ENCODE results near the gene CCDC172.

Gene CCDC172

DNA sequence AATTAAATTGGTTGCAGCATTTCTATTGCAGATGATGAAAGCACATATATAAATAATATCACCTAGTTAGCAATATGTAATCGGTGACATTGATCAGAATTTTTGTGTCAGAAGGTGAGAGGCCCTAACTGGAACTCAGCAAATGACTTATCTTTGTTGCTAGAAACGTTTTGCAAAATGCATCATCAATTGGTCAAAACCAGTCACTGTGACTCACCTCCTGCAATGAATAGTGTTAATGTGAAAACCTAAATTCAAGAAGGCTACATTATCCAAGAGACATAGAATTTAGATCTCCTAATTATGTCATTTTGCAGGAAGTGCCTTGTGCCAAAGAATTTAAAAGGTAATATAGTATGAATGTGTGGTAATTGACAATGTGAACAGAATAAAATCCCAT is 93.6 kb downstream of the CCDC172 start:
- Histone ChIP-seq H3K27me3 (ENCODE audit: low read length) (no peaks in the 10 kb centered on the region), H3F3A (ENCODE audit: insufficient read depth) (no peaks in the 10 kb centered on the region), H3K4me3 (ENCODE audit: insufficient read depth, low read length, poor library complexity, severe bottlenecking) (no peak overlapping the region), H2AFZ (ENCODE audit: low read depth, low read length, severe bottlenecking) (no peak overlapping the region), H3K9me2 (replicated peaks; ENCODE audit: insufficient read depth, low read length) (no peaks in the 10 kb centered on the region), H3K36me3 (ENCODE audit: low read length) (no peaks in the 10 kb centered on the region), H4K20me1 (ENCODE audit: low read depth, low read length) (no peaks in the 10 kb centered on the region), H3K9me3 (ENCODE audit: insufficient read depth, low read length) (no peaks in the 10 kb centered on the region), H3K79me2 (ENCODE audit: insufficient read depth, low read length) (no peaks in the 10 kb centered on the region), H3K9ac (ENCODE audit: low read length) (no peak overlapping the region), H3K4me2 (ENCODE audit: low read depth, low read length, poor library complexity, severe bottlenecking) (no peak overlapping the region), H3K27ac (ENCODE audit: low read depth, low read length) (no peak overlapping the region)
- TF ChIP-seq, protein P1, sequence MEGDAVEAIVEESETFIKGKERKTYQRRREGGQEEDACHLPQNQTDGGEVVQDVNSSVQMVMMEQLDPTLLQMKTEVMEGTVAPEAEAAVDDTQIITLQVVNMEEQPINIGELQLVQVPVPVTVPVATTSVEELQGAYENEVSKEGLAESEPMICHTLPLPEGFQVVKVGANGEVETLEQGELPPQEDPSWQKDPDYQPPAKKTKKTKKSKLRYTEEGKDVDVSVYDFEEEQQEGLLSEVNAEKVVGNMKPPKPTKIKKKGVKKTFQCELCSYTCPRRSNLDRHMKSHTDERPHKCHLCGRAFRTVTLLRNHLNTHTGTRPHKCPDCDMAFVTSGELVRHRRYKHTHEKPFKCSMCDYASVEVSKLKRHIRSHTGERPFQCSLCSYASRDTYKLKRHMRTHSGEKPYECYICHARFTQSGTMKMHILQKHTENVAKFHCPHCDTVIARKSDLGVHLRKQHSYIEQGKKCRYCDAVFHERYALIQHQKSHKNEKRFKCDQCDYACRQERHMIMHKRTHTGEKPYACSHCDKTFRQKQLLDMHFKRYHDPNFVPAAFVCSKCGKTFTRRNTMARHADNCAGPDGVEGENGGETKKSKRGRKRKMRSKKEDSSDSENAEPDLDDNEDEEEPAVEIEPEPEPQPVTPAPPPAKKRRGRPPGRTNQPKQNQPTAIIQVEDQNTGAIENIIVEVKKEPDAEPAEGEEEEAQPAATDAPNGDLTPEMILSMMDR (IDR thresholded peaks at IDR 0.05; ENCODE audit: insufficient read depth, low read length, poor library complexity, severe bottlenecking), result no peak
- TF ChIP-seq EZH2phosphoT487 (conservative IDR thresholded peaks at IDR 0.05; ENCODE audit: low read length), result no peak

DNA sequence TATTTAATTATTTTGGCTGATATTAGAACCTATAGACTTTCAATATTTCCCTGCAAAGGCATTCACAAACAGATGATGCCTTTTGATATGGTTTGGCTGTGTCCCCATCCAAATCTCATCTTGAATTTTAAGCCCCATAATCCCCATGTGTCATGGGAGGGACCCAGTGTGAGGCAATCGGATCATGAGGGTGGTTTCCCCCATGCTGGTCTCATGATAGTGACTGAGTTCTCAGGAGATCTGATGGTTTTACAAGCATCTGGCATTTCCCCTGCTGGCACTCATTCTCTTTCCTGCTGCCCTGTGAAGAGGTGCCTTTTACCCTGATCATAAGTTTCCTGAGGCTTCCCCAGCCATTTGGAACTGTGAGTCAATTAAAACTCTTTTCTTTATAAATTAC is 94.1 kb downstream of the CCDC172 start:
- H3K27me3 ChIP-seq (ENCODE audit: low read length), result no peaks in the 10 kb centered on the region
- no peaks in the 10 kb centered on the region for H4K20me1 ChIP-seq (ENCODE audit: low read depth, low read length)
- no peak overlapping the region for H3K4me3 ChIP-seq (ENCODE audit: insufficient read depth, low read length, poor library complexity, severe bottlenecking)
- no peak overlapping the region for H2AFZ ChIP-seq (ENCODE audit: low read depth, low read length, severe bottlenecking)
- TF ChIP-seq, protein P1 (IDR thresholded peaks at IDR 0.05; ENCODE audit: insufficient read depth, low read length, poor library complexity, severe bottlenecking), result no peak
- H3K9ac ChIP-seq (ENCODE audit: low read length), result no peak overlapping the region
- no peaks in the 10 kb centered on the region for H3F3A ChIP-seq (ENCODE audit: insufficient read depth)
- no peak overlapping the region for H3K4me2 ChIP-seq (ENCODE audit: low read depth, low read length, poor library complexity, severe bottlenecking)
- H3K9me2 ChIP-seq (replicated peaks; ENCODE audit: insufficient read depth, low read length), result no peaks in the 10 kb centered on the region
- H3K9me3 ChIP-seq (ENCODE audit: insufficient read depth, low read length), result no peaks in the 10 kb centered on the region
- no peaks in the 10 kb centered on the region for H3K79me2 ChIP-seq (ENCODE audit: insufficient read depth, low read length)
- no peaks in the 10 kb centered on the region for H3K36me3 ChIP-seq (ENCODE audit: low read length)
- H3K27ac ChIP-seq (ENCODE audit: low read depth, low read length), result no peak overlapping the region

DNA sequence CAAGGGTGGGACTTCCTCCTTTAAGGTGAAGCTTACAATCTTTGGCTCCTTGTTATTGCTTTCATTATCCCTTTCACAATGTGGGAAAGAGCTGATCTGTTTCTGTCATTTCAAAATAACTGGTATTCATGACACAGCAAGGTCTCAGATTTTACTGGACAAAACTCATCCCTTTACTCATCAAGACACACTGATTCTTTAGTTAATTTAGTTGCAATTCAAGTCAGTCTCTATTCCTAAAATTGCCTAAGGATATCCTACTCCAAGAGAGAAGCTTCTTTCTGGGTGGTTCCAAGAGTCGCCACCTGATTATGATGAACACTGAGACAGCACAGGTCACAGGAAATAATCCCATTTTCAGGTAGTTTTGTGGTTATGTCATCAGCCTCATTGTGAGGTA is 97.6 kb downstream of the CCDC172 start:
- no peaks in the 10 kb centered on the region for H3K36me3 ChIP-seq (ENCODE audit: low read length)
- H3K79me2 ChIP-seq (ENCODE audit: insufficient read depth, low read length), result no peaks in the 10 kb centered on the region
- H3K9me2 ChIP-seq (replicated peaks; ENCODE audit: insufficient read depth, low read length), result no peaks in the 10 kb centered on the region
- H3K9ac ChIP-seq (ENCODE audit: low read length), result no peak overlapping the region
- no peak overlapping the region for H3K4me3 ChIP-seq (ENCODE audit: insufficient read depth, low read length, poor library complexity, severe bottlenecking)
- no peak overlapping the region for H3K4me2 ChIP-seq (ENCODE audit: low read depth, low read length, poor library complexity, severe bottlenecking)
- H3K9me3 ChIP-seq (ENCODE audit: insufficient read depth, low read length), result no peaks in the 10 kb centered on the region
- H4K20me1 ChIP-seq (ENCODE audit: low read depth, low read length), result no peaks in the 10 kb centered on the region
- TF ChIP-seq, protein P1 (IDR thresholded peaks at IDR 0.05; ENCODE audit: insufficient read depth, low read length, poor library complexity, severe bottlenecking), result no peak
- TF ChIP-seq EZH2phosphoT487 (conservative IDR thresholded peaks at IDR 0.05; ENCODE audit: low read length), result no peak
- H3K27me3 ChIP-seq (ENCODE audit: low read length), result no peaks in the 10 kb centered on the region
- H2AFZ ChIP-seq (ENCODE audit: low read depth, low read length, severe bottlenecking), result no peak overlapping the region
- no peak overlapping the region for H3K27ac ChIP-seq (ENCODE audit: low read depth, low read length)
- no peaks in the 10 kb centered on the region for H3F3A ChIP-seq (ENCODE audit: insufficient read depth)

DNA sequence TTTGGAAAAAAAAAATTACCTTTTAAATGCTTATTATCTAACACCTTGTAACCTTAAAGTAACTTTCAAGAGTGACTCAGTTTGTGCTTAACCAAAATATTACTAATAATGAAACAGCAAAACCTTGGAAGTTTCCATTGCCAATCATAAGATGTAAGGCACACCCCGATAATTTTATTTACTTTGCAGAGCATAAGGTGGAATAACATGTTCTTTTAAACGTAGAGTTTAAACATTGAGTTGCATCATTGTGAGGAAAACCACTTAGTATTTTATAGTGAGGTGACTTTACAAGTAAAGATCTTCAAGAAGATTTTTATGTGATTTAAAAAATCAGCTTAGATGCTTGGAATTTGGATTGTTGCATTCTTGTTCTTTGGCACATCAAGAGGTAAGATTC is 103.4 kb downstream of the CCDC172 start, which contains the start of gene PNLIPRP3:
PNLIPRP3 (plus strand) TSS at position 177 of the 400 bp plus-strand sequence; CDS start at position 343, 166 bp downstream.
- H3K9ac ChIP-seq (ENCODE audit: low read length), result no peak within 1 kb of the TSS
- H3K4me2 ChIP-seq (ENCODE audit: low read depth, low read length, poor library complexity, severe bottlenecking), result no peak within 1 kb of the TSS
- no peaks in the 10 kb centered on the region for H3K27me3 ChIP-seq (ENCODE audit: low read length)
- no peaks in the 10 kb centered on the region for H3K79me2 ChIP-seq (ENCODE audit: insufficient read depth, low read length)
- H4K20me1 ChIP-seq (ENCODE audit: low read depth, low read length), result no peaks in the 10 kb centered on the region
- no peaks in the 10 kb centered on the region for H3K9me3 ChIP-seq (ENCODE audit: insufficient read depth, low read length)
- no peaks in the 10 kb centered on the region for H3K9me2 ChIP-seq (replicated peaks; ENCODE audit: insufficient read depth, low read length)
- H3K36me3 ChIP-seq (ENCODE audit: low read length), result no peaks in the 10 kb centered on the region
- TF ChIP-seq EZH2phosphoT487 (conservative IDR thresholded peaks at IDR 0.05; ENCODE audit: low read length), result no peak
- TF ChIP-seq, protein P1 (IDR thresholded peaks at IDR 0.05; ENCODE audit: insufficient read depth, low read length, poor library complexity, severe bottlenecking), result no peak
- H2AFZ ChIP-seq (ENCODE audit: low read depth, low read length, severe bottlenecking), result no peak within 1 kb of the TSS
- no peak within 1 kb of the TSS for H3K27ac ChIP-seq (ENCODE audit: low read depth, low read length)
- H3F3A ChIP-seq (ENCODE audit: insufficient read depth), result no peaks in the 10 kb centered on the region
- no peak within 1 kb of the TSS for H3K4me3 ChIP-seq (ENCODE audit: insufficient read depth, low read length, poor library complexity, severe bottlenecking)

Measured in SU-DHL-6 (cell line).